ENCODE results near the gene ATRN. TPM values are rescaled to one million over a fixed set of nuclear protein-coding genes. Genes with fewer than 3 reads are reported as not detected.

Gene ATRN
- polyA plus RNA-seq, 1 experiment: 59.7 TPM

GRCh38 chr20:3658019-3658715 is 187.3 kb downstream of the ATRN start:
- peaks cover 51% of the 10 kb centered on the region for H3K27me3 ChIP-seq (ENCODE audit: control insufficient read depth, insufficient read depth, low read length)
- no peak for DNase-seq (ENCODE audit: low read depth, low spot score)
- H3K27ac ChIP-seq (ENCODE audit: low read depth, low read length): no peak overlapping the region
- no peak overlapping the region for H3K4me3 ChIP-seq (ENCODE audit: low read depth, low read length)
- ChIA-PET CTCF (no interaction called here), POLR2A (no interaction called here)
- TF ChIP-seq CTCF (IDR thresholded peaks at IDR 0.05; ENCODE audit: low read depth, low read length): no peak
- peaks cover 3% of the 10 kb centered on the region; the same call in 1 of the 2 replicates for H3K9me3 ChIP-seq (ENCODE audit: control insufficient read depth, insufficient read depth, low read length)

GRCh38 chr20:3658716-3659491 is 188.1 kb downstream of the ATRN start:
- TF ChIP-seq CTCF (IDR thresholded peaks at IDR 0.05; ENCODE audit: low read depth, low read length): no peak
- ChIA-PET POLR2A (no interaction called here), CTCF (no interaction called here)
- H3K9me3 ChIP-seq (ENCODE audit: control insufficient read depth, insufficient read depth, low read length): peaks cover 3% of the 10 kb centered on the region; the same call in 1 of the 2 replicates
- no peak overlapping the region for H3K4me3 ChIP-seq (ENCODE audit: low read depth, low read length)
- no peak overlapping the region for H3K27ac ChIP-seq (ENCODE audit: low read depth, low read length)
- H3K27me3 ChIP-seq (ENCODE audit: control insufficient read depth, insufficient read depth, low read length): peaks cover 53% of the 10 kb centered on the region
- no peak for DNase-seq (ENCODE audit: low read depth, low spot score)

GRCh38 chr20:3659492-3660261 is 188.9 kb downstream of the ATRN start:
- H3K9me3 ChIP-seq (ENCODE audit: control insufficient read depth, insufficient read depth, low read length): peaks cover 3% of the 10 kb centered on the region; the same call in 1 of the 2 replicates
- H3K27ac ChIP-seq (ENCODE audit: low read depth, low read length): no peak overlapping the region
- POLR2A ChIA-PET: interaction anchor here (0.6 kb wide), 1 partner anchor 90 kb away, joined by 3 read pairs; no protein-coding TSS in a partner anchor
- CTCF ChIA-PET: no interaction called here
- no peak for DNase-seq (ENCODE audit: low read depth, low spot score)
- H3K27me3 ChIP-seq (ENCODE audit: control insufficient read depth, insufficient read depth, low read length): peaks cover 53% of the 10 kb centered on the region
- H3K4me3 ChIP-seq (ENCODE audit: low read depth, low read length): no peak overlapping the region
- no peak for TF ChIP-seq CTCF (IDR thresholded peaks at IDR 0.05; ENCODE audit: low read depth, low read length)

- CTCF ChIA-PET: no interaction called here
- POLR2A ChIA-PET: interaction anchor here (0.6 kb wide), 1 partner anchor 91 kb away, joined by 3 read pairs; no protein-coding TSS in a partner anchor
- Histone ChIP-seq H3K4me3 (ENCODE audit: low read depth, low read length) (no peak overlapping the region), H3K27ac (ENCODE audit: low read depth, low read length) (no peak overlapping the region), H3K27me3 (ENCODE audit: control insufficient read depth, insufficient read depth, low read length) (peaks cover 49% of the 10 kb centered on the region), H3K9me3 (ENCODE audit: control insufficient read depth, insufficient read depth, low read length) (peaks cover 3% of the 10 kb centered on the region; the same call in 1 of the 2 replicates)
- no peak for DNase-seq (ENCODE audit: low read depth, low spot score)
- TF ChIP-seq CTCF (IDR thresholded peaks at IDR 0.05; ENCODE audit: low read depth, low read length): no peak
These were observed 189.6 kb downstream of the ATRN start for GRCh38 chr20:3660262-3661059.

All from AG04450 (cell line).